GM23338 (cell line): Measurements from ENCODE around the gene MID1. TPM values are rescaled to one million over a fixed set of nuclear protein-coding genes. Genes with fewer than 3 reads are reported as not detected.

Experiments
- ATAC-seq: fragments of 200-7000 bp; cut with Tn5 transposase; 3 replicates; pipeline ENCODE4 v1.9.1; 2020
- DNase-seq: peaks from one replicate; pipeline ENCODE4 v3.0.0-alpha.2; 2015; ENCODE audit warnings: low spot score
- H2AFZ ChIP-seq: fragments of 200-600 bp; sonication (generic); 2 replicates; pipeline ENCODE4 v1.8.0; 2016; ENCODE audit warnings: antibody characterized with exemption, mild to moderate bottlenecking, moderate library complexity
- H3F3A ChIP-seq: fragments of 200-600 bp; sonication (generic); replicated peaks from 2 replicates; pipeline ENCODE4 v1.8.0; 2017; ENCODE audit warnings: antibody characterized with exemption, mixed run types, low read depth
- H3K27ac ChIP-seq: fragments of 200-600 bp; sonication (generic); 2 replicates; pipeline ENCODE4 v1.6.1; 2016; ENCODE audit warnings: low read depth
- H3K27me3 ChIP-seq: fragments of 200-600 bp; sonication (generic); 2 replicates; pipeline ENCODE4 v1.8.0; 2016; ENCODE audit warnings: mild to moderate bottlenecking, mixed run types, moderate library complexity; ENCODE audit not compliant: insufficient read depth
- H3K36me3 ChIP-seq: fragments of 200-600 bp; sonication (generic); 2 replicates; pipeline ENCODE4 v1.8.0; 2016; ENCODE audit warnings: mild to moderate bottlenecking; ENCODE audit not compliant: insufficient read depth
- H3K4me1 ChIP-seq: fragments of 200-600 bp; sonication (generic); 2 replicates; pipeline ENCODE4 v1.8.0; 2016; ENCODE audit warnings: mild to moderate bottlenecking, moderate library complexity; ENCODE audit not compliant: insufficient read depth
- H3K4me2 ChIP-seq: fragments of 200-600 bp; sonication (generic); 2 replicates; pipeline ENCODE4 v1.7.1; 2017; ENCODE audit warnings: mixed run types
- H3K4me3 ChIP-seq: fragments of 200-600 bp; sonication (generic); 2 replicates; pipeline ENCODE4 v1.6.1; 2016; ENCODE audit warnings: mixed run types
- H3K79me2 ChIP-seq: fragments of 200-600 bp; sonication (generic); replicated peaks from 2 replicates; pipeline ENCODE4 v1.8.0; 2017; ENCODE audit warnings: mild to moderate bottlenecking; ENCODE audit not compliant: insufficient read depth
- H3K9me2 ChIP-seq: fragments of 200-600 bp; sonication (generic); 2 replicates; pipeline ENCODE4 v1.8.0; 2017; ENCODE audit not compliant: insufficient read depth
- H4K20me1 ChIP-seq: fragments of 200-600 bp; sonication (generic); replicated peaks from 2 replicates; pipeline ENCODE4 v1.8.0; 2017; ENCODE audit warnings: mild to moderate bottlenecking; ENCODE audit not compliant: insufficient read depth
- H3K27ac Mint-ChIP-seq: 2 replicates; pipeline ENCODE4 v1.8.0; 2020; ENCODE audit warnings: inconsistent platforms, mild to moderate bottlenecking, moderate library complexity, mixed read lengths
- H3K27me3 Mint-ChIP-seq: 3 replicates; pipeline ENCODE4 v1.8.0; 2022; ENCODE audit warnings: low read depth, mild to moderate bottlenecking, moderate library complexity, mixed read lengths, inconsistent platforms; ENCODE audit not compliant: insufficient read depth, poor library complexity
- H3K36me3 Mint-ChIP-seq: 3 replicates; pipeline ENCODE4 v1.8.0; 2021; ENCODE audit warnings: low read depth, mild to moderate bottlenecking, inconsistent platforms, moderate library complexity, mixed read lengths
- H3K4me1 Mint-ChIP-seq: 3 replicates; pipeline ENCODE4 v1.8.0; 2020; ENCODE audit warnings: mild to moderate bottlenecking, inconsistent platforms, mixed read lengths
- H3K4me3 Mint-ChIP-seq: 3 replicates; pipeline ENCODE4 v1.8.0; 2021; ENCODE audit warnings: moderate library complexity, mild to moderate bottlenecking, inconsistent platforms, mixed read lengths
- H3K9me3 Mint-ChIP-seq: 3 replicates; pipeline ENCODE4 v1.8.0; 2020; ENCODE audit warnings: moderate library complexity, mild to moderate bottlenecking, inconsistent platforms, mixed read lengths
- EZH2phosphoT487 ChIP-seq: fragments of 200-600 bp; sonication (generic); IDR thresholded peaks from one replicate; pipeline ENCODE4 v1.8.1; 2018; ENCODE audit warnings: antibody characterized with exemption; ENCODE audit not compliant: unreplicated experiment
- JUNB ChIP-seq: IDR thresholded peaks from one replicate; pipeline ENCODE4 v1.6.1; 2016; ENCODE audit warnings: antibody characterized with exemption; ENCODE audit not compliant: unreplicated experiment
- POLR2AphosphoS5 ChIP-seq: IDR thresholded peaks from 2 replicates; pipeline ENCODE4 v1.6.1; 2016; ENCODE audit warnings: antibody characterized with exemption, low read depth
- REST ChIP-seq: IDR thresholded peaks from one replicate; pipeline ENCODE4 v1.6.1; 2018; ENCODE audit warnings: antibody characterized with exemption; ENCODE audit not compliant: unreplicated experiment
- polyA plus RNA-seq: library from polyadenylated mRNA; unstranded; fragments of >200 nt; fragmentation: Nextera tagmentation; extraction: Ambion mirVana; gene quantifications from 2 replicates; pipeline ENCODE4 v1.2.1, GENCODE V29; 2016
- total RNA-seq: library from RNA; depleted of rRNA; stranded (reverse); fragments of >200 nt; shearing (Covaris generic); gene quantifications from 2 replicates; pipeline ENCODE4 v1.2.3, GENCODE V29; 2014
- TF ChIP-seq, protein P1 (sequence below): fragments of 250-450 bp; sonication (Bioruptor Pico); IDR thresholded peaks from 2 replicates; pipeline ENCODE4 v1.5.0; 2020; ENCODE audit warnings: mild to moderate bottlenecking, moderate library complexity

The MID1 gene
- total and polyA plus RNA-seq, 2 experiments from 2014 or later: 27.2 to 39.3 TPM

- TF ChIP-seq, protein P1, sequence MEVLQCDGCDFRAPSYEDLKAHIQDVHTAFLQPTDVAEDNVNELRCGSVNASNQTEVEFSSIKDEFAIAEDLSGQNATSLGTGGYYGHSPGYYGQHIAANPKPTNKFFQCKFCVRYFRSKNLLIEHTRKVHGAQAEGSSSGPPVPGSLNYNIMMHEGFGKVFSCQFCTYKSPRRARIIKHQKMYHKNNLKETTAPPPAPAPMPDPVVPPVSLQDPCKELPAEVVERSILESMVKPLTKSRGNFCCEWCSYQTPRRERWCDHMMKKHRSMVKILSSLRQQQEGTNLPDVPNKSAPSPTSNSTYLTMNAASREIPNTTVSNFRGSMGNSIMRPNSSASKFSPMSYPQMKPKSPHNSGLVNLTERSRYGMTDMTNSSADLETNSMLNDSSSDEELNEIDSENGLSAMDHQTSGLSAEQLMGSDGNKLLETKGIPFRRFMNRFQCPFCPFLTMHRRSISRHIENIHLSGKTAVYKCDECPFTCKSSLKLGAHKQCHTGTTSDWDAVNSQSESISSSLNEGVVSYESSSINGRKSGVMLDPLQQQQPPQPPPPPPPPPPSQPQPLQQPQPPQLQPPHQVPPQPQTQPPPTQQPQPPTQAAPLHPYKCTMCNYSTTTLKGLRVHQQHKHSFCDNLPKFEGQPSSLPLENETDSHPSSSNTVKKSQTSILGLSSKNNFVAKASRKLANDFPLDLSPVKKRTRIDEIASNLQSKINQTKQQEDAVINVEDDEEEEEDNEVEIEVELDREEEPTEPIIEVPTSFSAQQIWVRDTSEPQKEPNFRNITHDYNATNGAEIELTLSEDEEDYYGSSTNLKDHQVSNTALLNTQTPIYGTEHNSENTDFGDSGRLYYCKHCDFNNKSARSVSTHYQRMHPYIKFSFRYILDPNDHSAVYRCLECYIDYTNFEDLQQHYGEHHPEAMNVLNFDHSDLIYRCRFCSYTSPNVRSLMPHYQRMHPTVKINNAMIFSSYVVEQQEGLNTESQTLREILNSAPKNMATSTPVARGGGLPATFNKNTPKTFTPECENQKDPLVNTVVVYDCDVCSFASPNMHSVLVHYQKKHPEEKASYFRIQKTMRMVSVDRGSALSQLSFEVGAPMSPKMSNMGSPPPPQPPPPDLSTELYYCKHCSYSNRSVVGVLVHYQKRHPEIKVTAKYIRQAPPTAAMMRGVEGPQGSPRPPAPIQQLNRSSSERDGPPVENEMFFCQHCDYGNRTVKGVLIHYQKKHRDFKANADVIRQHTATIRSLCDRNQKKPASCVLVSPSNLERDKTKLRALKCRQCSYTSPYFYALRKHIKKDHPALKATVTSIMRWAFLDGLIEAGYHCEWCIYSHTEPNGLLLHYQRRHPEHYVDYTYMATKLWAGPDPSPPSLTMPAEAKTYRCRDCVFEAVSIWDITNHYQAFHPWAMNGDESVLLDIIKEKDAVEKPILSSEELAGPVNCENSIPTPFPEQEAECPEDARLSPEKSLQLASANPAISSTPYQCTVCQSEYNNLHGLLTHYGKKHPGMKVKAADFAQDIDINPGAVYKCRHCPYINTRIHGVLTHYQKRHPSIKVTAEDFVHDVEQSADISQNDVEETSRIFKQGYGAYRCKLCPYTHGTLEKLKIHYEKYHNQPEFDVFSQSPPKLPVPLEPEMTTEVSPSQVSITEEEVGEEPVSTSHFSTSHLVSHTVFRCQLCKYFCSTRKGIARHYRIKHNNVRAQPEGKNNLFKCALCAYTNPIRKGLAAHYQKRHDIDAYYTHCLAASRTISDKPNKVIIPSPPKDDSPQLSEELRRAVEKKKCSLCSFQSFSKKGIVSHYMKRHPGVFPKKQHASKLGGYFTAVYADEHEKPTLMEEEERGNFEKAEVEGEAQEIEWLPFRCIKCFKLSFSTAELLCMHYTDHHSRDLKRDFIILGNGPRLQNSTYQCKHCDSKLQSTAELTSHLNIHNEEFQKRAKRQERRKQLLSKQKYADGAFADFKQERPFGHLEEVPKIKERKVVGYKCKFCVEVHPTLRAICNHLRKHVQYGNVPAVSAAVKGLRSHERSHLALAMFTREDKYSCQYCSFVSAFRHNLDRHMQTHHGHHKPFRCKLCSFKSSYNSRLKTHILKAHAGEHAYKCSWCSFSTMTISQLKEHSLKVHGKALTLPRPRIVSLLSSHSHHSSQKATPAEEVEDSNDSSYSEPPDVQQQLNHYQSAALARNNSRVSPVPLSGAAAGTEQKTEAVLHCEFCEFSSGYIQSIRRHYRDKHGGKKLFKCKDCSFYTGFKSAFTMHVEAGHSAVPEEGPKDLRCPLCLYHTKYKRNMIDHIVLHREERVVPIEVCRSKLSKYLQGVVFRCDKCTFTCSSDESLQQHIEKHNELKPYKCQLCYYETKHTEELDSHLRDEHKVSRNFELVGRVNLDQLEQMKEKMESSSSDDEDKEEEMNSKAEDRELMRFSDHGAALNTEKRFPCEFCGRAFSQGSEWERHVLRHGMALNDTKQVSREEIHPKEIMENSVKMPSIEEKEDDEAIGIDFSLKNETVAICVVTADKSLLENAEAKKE (CRISPR knock-in tag): no peak
Observed at GRCh38 chrX:10433296-10433965, 187.0 kb downstream of the MID1 start (continued).

DNA sequence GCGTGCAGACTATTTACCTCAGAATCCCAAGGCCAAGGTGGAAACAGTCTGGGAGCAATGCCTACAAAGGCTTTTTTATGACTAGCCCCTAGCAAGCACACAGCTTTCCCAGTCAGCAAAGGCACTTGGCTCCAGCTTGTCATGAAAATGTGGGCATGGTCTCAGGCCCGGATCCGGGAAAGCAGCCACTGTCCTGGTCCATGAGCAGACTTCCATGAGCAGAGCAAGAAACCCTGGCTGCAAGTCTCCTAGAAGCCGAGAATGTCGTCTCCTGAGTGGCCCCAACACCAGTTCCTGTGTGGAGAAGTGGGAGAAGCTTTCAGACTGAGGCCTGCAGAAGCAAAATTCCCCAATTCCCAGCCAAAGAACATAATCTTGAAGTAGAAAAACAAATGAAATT is 190.5 kb downstream of the MID1 start:
- no peak for ATAC-seq
- H3K27ac Mint-ChIP-seq: no peak overlapping the region
- TF ChIP-seq, protein P1 (CRISPR knock-in tag): no peak
- no peak for TF ChIP-seq REST
- no peak for TF ChIP-seq JUNB
- no peak for TF ChIP-seq EZH2phosphoT487
- TF ChIP-seq POLR2AphosphoS5: no peak

More for the DNA sequence above, 190.5 kb downstream of the MID1 start:
- H3K4me3 Mint-ChIP-seq: no peak overlapping the region
- DNase-seq: no peak
- no peaks in the 10 kb centered on the region for H3F3A ChIP-seq
- H3K27me3 ChIP-seq: no peaks in the 10 kb centered on the region
- no peaks in the 10 kb centered on the region for H3K9me2 ChIP-seq
- H2AFZ ChIP-seq: no peak overlapping the region
- no peaks in the 10 kb centered on the region for H3K4me1 ChIP-seq
- no peaks in the 10 kb centered on the region for H3K36me3 ChIP-seq
- no peaks in the 10 kb centered on the region for H4K20me1 ChIP-seq
- peaks cover 2% of the 10 kb centered on the region for H3K27me3 Mint-ChIP-seq
- H3K4me1 Mint-ChIP-seq: no peaks in the 10 kb centered on the region
- H3K27ac ChIP-seq: no peak overlapping the region
- no peaks in the 10 kb centered on the region for H3K9me3 Mint-ChIP-seq
- no peaks in the 10 kb centered on the region for H3K79me2 ChIP-seq
- H3K36me3 Mint-ChIP-seq: no peaks in the 10 kb centered on the region
- H3K4me3 ChIP-seq: no peak overlapping the region
- H3K4me2 ChIP-seq: no peak overlapping the region
